AG09309 (cell line): ENCODE data around the gene CDYL2.

ENCODE experiments used
- DNase-seq: peaks from one replicate; pipeline ENCODE4 v3.0.0-alpha.2; 2010; ENCODE audit warnings: low read depth
- H3K4me3 ChIP-seq: 2 replicates; pipeline ENCODE4 v1.5.1; 2011; ENCODE audit warnings: mild to moderate bottlenecking, low read depth, low read length, moderate library complexity; ENCODE audit not compliant: control insufficient read depth
- CTCF ChIP-seq: IDR thresholded peaks from 2 replicates; pipeline ENCODE4 v1.5.1; 2011; ENCODE audit warnings: mild to moderate bottlenecking, low read depth, low read length, inconsistent platforms; ENCODE audit not compliant: insufficient read depth, control insufficient read depth; ENCODE audit errors: missing control alignments

Gene CDYL2

DNA sequence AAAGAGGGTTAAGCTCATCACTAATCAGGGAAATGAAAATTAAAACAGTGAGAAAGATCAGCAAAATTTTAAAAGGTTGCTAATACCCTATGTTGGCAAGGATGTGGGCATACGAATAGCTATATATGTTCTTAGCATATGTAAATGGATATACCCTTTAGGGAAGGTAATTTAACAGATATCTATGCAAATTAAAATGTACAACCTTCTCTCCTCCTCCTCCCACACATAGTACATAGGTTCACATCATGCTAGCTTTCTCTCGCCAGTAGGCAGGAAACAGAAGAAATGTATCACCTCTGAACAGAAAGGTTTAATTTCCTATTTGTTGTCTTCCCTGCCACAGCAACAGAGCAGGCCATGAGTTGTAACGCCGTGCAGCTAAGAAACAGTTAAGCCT lies 103.8 kb downstream of the CDYL2 start:
- DNase-seq, result no peak
- H3K4me3 ChIP-seq, result no peak overlapping the region
- TF ChIP-seq CTCF, result no peak

DNA sequence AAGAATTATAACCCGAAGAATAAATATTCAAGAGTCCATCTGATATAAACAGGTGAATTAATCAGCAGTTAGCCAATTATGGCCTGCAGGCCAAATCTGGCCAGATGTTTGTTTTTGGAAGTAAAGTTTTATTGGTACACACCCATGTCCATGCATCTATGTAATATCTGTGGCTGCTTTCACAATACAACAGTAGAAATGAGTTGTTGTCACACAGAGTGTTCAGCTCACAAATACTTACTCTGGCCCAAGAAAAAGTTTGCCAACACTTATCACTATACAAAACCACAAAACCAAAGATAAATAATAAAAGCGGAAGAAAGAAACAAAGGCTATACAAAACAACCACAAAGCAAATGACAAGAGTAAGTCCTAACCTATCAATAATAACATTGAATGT lies 109.4 kb downstream of the CDYL2 start:
- no peak for TF ChIP-seq CTCF
- H3K4me3 ChIP-seq, result no peak overlapping the region
- DNase-seq, result no peak

DNA sequence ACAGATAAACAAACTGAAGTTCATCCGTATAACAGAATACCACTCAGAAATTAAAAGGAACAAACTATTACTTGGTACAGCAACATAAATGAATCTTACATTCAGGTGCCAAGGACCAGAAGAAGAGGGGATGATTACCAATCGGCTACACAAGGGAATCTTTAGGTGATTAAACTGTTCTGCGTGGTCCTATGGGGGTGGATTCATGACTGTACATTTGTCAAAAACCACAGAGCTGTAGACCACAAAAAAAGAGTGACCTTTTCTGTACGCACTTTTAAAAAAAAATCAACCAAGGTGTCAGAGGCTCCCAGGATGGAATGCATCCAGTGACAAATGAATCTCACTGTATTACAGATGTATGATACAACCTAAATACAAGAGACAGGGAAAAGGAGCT lies 110.8 kb downstream of the CDYL2 start:
- TF ChIP-seq CTCF, result no peak
- H3K4me3 ChIP-seq, result no peak overlapping the region
- DNase-seq, result no peak

- TF ChIP-seq CTCF, result no peak
- no peak for DNase-seq
- no peak overlapping the region for H3K4me3 ChIP-seq
Measured at GRCh38 chr16:80692270-80692669, 112.1 kb downstream of the CDYL2 start.

DNA sequence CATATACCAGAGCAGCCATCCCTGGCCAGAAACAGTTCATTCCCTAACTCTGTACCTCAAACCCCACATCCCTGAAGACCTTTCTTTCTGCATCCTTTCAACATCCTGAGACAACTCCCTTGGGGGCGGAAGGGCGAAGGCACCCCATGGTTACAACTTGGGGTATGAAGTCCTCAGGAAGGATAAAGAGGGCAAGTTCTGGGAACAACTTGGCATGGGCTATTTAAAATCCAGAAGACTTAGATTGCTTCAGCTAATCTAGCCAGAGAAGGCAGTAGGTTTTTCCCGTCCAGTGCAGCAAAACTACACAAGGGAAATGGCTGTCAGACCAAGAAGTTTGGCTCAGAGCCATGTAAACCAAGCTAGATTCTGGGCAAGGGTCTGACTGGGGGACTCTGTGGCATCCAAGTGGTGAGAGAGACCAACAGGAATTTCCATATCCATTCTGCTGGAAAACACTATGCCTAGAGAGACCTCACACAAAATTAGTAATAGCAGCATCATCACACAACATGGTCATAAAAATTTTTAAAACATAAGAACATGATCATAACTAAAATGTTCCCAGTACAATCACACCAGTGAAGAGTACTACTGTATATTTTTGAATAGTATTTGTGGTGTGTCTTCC lies 113.2 kb downstream of the CDYL2 start:
- TF ChIP-seq CTCF, result no peak
- DNase-seq, result no peak
- H3K4me3 ChIP-seq, result no peak overlapping the region

- no peak for TF ChIP-seq CTCF
- no peak overlapping the region for H3K4me3 ChIP-seq
- DNase-seq, result no peak
Measured at GRCh38 chr16:80689487-80689886, 114.9 kb downstream of the CDYL2 start.

GRCh38 chr16:80687606-80688005 lies 116.8 kb downstream of the CDYL2 start:
- no peak for TF ChIP-seq CTCF
- no peak for DNase-seq
- H3K4me3 ChIP-seq, result no peak overlapping the region
